ENCODE data around the gene SOCS6.

Gene SOCS6

GRCh38 chr18:70377857-70378701 lies 89.2 kb downstream of the SOCS6 start:
- Histone ChIP-seq H3K36me3 (replicated peaks; ENCODE audit: low read depth, low read length) (no peaks in the 10 kb centered on the region), H3K27ac (ENCODE audit: low read length) (no peak overlapping the region), H3K79me2 (ENCODE audit: low read length) (no peaks in the 10 kb centered on the region), H2AFZ (ENCODE audit: low read depth, low read length) (no peak overlapping the region), H3K4me2 (ENCODE audit: low read length) (no peak overlapping the region), H3K27me3 (ENCODE audit: low read depth, low read length) (no peaks in the 10 kb centered on the region), H4K20me1 (ENCODE audit: insufficient read depth, low read length) (no peaks in the 10 kb centered on the region), H3K4me3 (ENCODE audit: low read length) (no peak overlapping the region), H3K9me3 (ENCODE audit: insufficient read depth, low read length) (no peaks in the 10 kb centered on the region), H3K9ac (ENCODE audit: low read length) (no peak overlapping the region), H3K4me1 (ENCODE audit: low read length) (no peaks in the 10 kb centered on the region)
- no peak for TF ChIP-seq EZH2phosphoT487 (IDR thresholded peaks at IDR 0.05; ENCODE audit: low read depth)
- no peak for TF ChIP-seq CTCF (IDR thresholded peaks at IDR 0.05; ENCODE audit: low read depth, low read length)

Measured in OCI-LY3 (cell line).